Thyroid gland (tissue), 4 donors: Measurements from ENCODE around the gene HRG. TPM values are rescaled to one million over a fixed set of nuclear protein-coding genes. Genes with fewer than 3 reads are reported as not detected.
"Not testable (repeated sequence)": the region's sequence is repeated elsewhere in the genome, so short reads cannot be mapped to it uniquely, and the experiment has no call there.

Experiments
- DNase-seq, 2 donors: peaks; one replicate each; pipeline ENCODE4 v3.0.0-alpha.2; 2019
- H3K27ac ChIP-seq, 3 donors: fragments of 200-600 bp; sonication (generic); 1 replicate in 2 of 3; 2 replicates in 1 of 3; pipeline ENCODE4 v1.5.1; 2016 to 2019; ENCODE audit warnings: mild to moderate bottlenecking in 1 of 3, moderate library complexity in 1 of 3
- H3K27me3 ChIP-seq: fragments of 200-600 bp; sonication (generic); one replicate; pipeline ENCODE4 v1.5.1; 2019
- H3K36me3 ChIP-seq, 2 donors: fragments of 200-600 bp; sonication (generic); one replicate each; pipeline ENCODE4 v1.5.1; 2016 to 2019
- H3K4me1 ChIP-seq, 2 donors: fragments of 200-600 bp; sonication (generic); one replicate each; pipeline ENCODE4 v1.5.1; 2017 to 2019
- H3K4me3 ChIP-seq, 3 donors: fragments of 200-600 bp; sonication (generic); replicated peaks in 1 of 3; 1 replicate in 2 of 3; 2 replicates in 1 of 3; pipeline ENCODE4 v1.5.1; 2016; ENCODE audit warnings: mild to moderate bottlenecking in 1 of 3
- H3K9me3 ChIP-seq: fragments of 200-600 bp; sonication (generic); one replicate; pipeline ENCODE4 v1.5.1; 2017
- CTCF ChIP-seq, 6 experiments: fragments of 200-600 bp in 3 of 6; fragments of 450-650 bp in 3 of 6; sonication (generic) in 3 of 6; IDR thresholded peaks; one replicate each; pipeline ENCODE4 v1.5.1; 2016 to 2019; ENCODE audit warnings: antibody characterized with exemption in 6 of 6, mild to moderate bottlenecking in 2 of 6, inconsistent platforms in 1 of 6, moderate library complexity in 1 of 6
- POLR2A ChIP-seq, 2 donors: fragments of 450-650 bp; IDR thresholded peaks; one replicate each; pipeline ENCODE4 v1.6.1; 2017; ENCODE audit warnings: antibody characterized with exemption in 2 of 2, mild to moderate bottlenecking in 2 of 2, moderate library complexity in 1 of 2
- WGBS, 2 donors: methylation state at CpG; one replicate each; pipeline ENCODE4 v1.1.5; 2017; 5-methylcytosine and 5-hydroxymethylcytosine counted together
- intact Hi-C: fragments of 100-400 bp; cut with DNase I; formaldehyde crosslinking; loops from one replicate; pipeline ENCODE4 v1.15.1; 2023
- total RNA-seq, 4 donors: library from RNA; depleted of rRNA; stranded (reverse); fragments of >200 nt; gene quantifications; one replicate each; pipeline ENCODE4 v1.2.3, GENCODE V29; 2016

HRG gene
- total RNA-seq, 4 donors from 2014 or later: 0.34 TPM; not detected in 3

GRCh38 chr3:186705882-186706780, 40.3 kb downstream of the HRG start:
- no peaks in the 10 kb centered on the region for H3K4me1 ChIP-seq
- H3K27ac ChIP-seq: no peak overlapping the region
- 82 to 84% methylated on average over 6 of the region's 6 CpGs for WGBS, 2 donors
- no peaks in the 10 kb centered on the region for H3K36me3 ChIP-seq
- DNase-seq: no peak
- TF ChIP-seq POLR2A (IDR thresholded peaks at IDR 0.05) (no peak), CTCF (IDR thresholded peaks at IDR 0.05) (no peak)
- intact Hi-C loops: no loop called here
- no peak overlapping the region for H3K4me3 ChIP-seq
- H3K27me3 ChIP-seq: no peaks in the 10 kb centered on the region
- H3K9me3 ChIP-seq: no peaks in the 10 kb centered on the region

GRCh38 chr3:186708983-186709679, 43.3 kb downstream of the HRG start:
- H3K4me3 ChIP-seq: no peak overlapping the region
- no peaks in the 10 kb centered on the region for H3K36me3 ChIP-seq
- no peak for DNase-seq
- WGBS, 2 donors: 77 to 81% methylated on average over 6 of the region's 6 CpGs
- H3K27ac ChIP-seq: no peak overlapping the region
- intact Hi-C loops: no loop called here
- H3K27me3 ChIP-seq: no peaks in the 10 kb centered on the region
- H3K4me1 ChIP-seq: no peaks in the 10 kb centered on the region
- TF ChIP-seq POLR2A (IDR thresholded peaks at IDR 0.05) (no peak), CTCF (IDR thresholded peaks at IDR 0.05) (no peak)
- no peaks in the 10 kb centered on the region for H3K9me3 ChIP-seq

- H3K4me3 ChIP-seq, intact Hi-C loops, H3K9me3 ChIP-seq, H3K36me3 ChIP-seq, H3K4me1 ChIP-seq, H3K27me3 ChIP-seq, H3K27ac ChIP-seq, DNase-seq: not testable (repeated sequence)
- 66 to 87% methylated on average over 4 of the region's 4 CpGs for WGBS, 2 donors
These were observed 44.9 kb downstream of the HRG start for GRCh38 chr3:186710694-186711093.

- H3K4me1 ChIP-seq: no peaks in the 10 kb centered on the region
These were observed 47.7 kb downstream of the HRG start for GRCh38 chr3:186713499-186713898.

GRCh38 chr3:186717039-186717457, 51.2 kb downstream of the HRG start, which contains the start of gene KNG1:
TSS of gene KNG1 (plus strand) at chr3:186717359. CDS start at chr3:186717543, 184 bp downstream.
- Histone ChIP-seq H3K4me3 (no peak within 1 kb of the TSS), H3K4me1 (no peaks in the 10 kb centered on the region), H3K9me3 (no peaks in the 10 kb centered on the region), H3K27ac (no peak within 1 kb of the TSS), H3K36me3 (no peaks in the 10 kb centered on the region), H3K27me3 (no peaks in the 10 kb centered on the region)
- intact Hi-C loops: no loop called here
- DNase-seq: no peak
- 62 to 68% methylated on average over 3 of the region's 3 CpGs for WGBS, 2 donors
- TF ChIP-seq POLR2A (IDR thresholded peaks at IDR 0.05) (no peak), CTCF (IDR thresholded peaks at IDR 0.05) (no peak)

More at GRCh38 chr3:186713499-186713898, 47.7 kb downstream of the HRG start:
- Histone ChIP-seq H3K36me3 (no peaks in the 10 kb centered on the region), H3K27me3 (no peaks in the 10 kb centered on the region), H3K9me3 (no peaks in the 10 kb centered on the region), H3K4me3 (no peak overlapping the region), H3K27ac (no peak overlapping the region)
- 73 to 74% methylated on average over 4 of the region's 4 CpGs for WGBS, 2 donors
- no peak for DNase-seq
- TF ChIP-seq CTCF (IDR thresholded peaks at IDR 0.05): no peak
- no peak for TF ChIP-seq POLR2A (IDR thresholded peaks at IDR 0.05)
- intact Hi-C loops: no loop called here
